Body of pancreas (tissue), 4 donors: ENCODE results near the gene ADRA1B. TPM values are rescaled to one million over a fixed set of nuclear protein-coding genes. Genes with fewer than 3 reads are reported as not detected.

Experiments
- ATAC-seq: fragments of 150-250 bp; one replicate; pipeline ENCODE4 v1.9.1; 2016
- DNase-seq, 4 donors: peaks; one replicate each; pipeline ENCODE4 v3.0.0-alpha.2; 2019
- H3K27ac ChIP-seq, 4 donors: fragments of 200-600 bp; sonication (generic); 1 replicate in 3 of 4; 2 replicates in 1 of 4; pipeline versions ENCODE4 v1.5.1 to v1.6.1; 2016 to 2019; ENCODE audit warnings: mild to moderate bottlenecking in 1 of 4, mixed read lengths in 1 of 4, moderate library complexity in 1 of 4
- H3K27me3 ChIP-seq, 2 donors: fragments of 200-600 bp; sonication (generic); one replicate each; pipeline ENCODE4 v1.6.0; 2016; ENCODE audit warnings: mild to moderate bottlenecking in 1 of 2
- H3K36me3 ChIP-seq, 2 donors: fragments of 200-600 bp; sonication (generic); replicated peaks in 1 of 2; 2 replicates each; pipeline ENCODE4 v1.5.1; 2016; ENCODE audit warnings: low read depth in 2 of 2; ENCODE audit not compliant: insufficient read depth in 1 of 2
- H3K4me1 ChIP-seq: fragments of 200-600 bp; sonication (generic); one replicate; pipeline ENCODE4 v1.6.0; 2016
- H3K4me3 ChIP-seq, 2 donors: fragments of 200-600 bp; sonication (generic); 1 replicate in 1 of 2; 2 replicates in 1 of 2; pipeline ENCODE4 v1.5.1; 2016 to 2019
- H3K9me3 ChIP-seq, 3 donors: fragments of 200-600 bp; sonication (generic); 1 replicate in 2 of 3; 2 replicates in 1 of 3; pipeline ENCODE4 v1.5.1; 2016
- CTCF ChIP-seq, 7 experiments: fragments of 450-650 bp in 4 of 7; fragments of 200-600 bp in 3 of 7; sonication (generic) in 3 of 7; IDR thresholded peaks; one replicate each; pipeline ENCODE4 v1.5.1; 2016 to 2019; ENCODE audit warnings: antibody characterized with exemption in 7 of 7
- POLR2A ChIP-seq, 3 donors: fragments of 450-650 bp; IDR thresholded peaks; one replicate each; pipeline ENCODE4 v1.6.1; 2016; ENCODE audit warnings: antibody characterized with exemption in 3 of 3, mild to moderate bottlenecking in 2 of 3
- WGBS, 2 donors: methylation state at CpG; one replicate each; pipeline ENCODE4 v1.1.5; 2017; 5-methylcytosine and 5-hydroxymethylcytosine counted together
- intact Hi-C: fragments of 100-400 bp; cut with DNase I; formaldehyde crosslinking; loops from one replicate; pipeline ENCODE4 v1.15.1; 2023
- total RNA-seq, 2 donors: library from RNA; depleted of rRNA; stranded (reverse); fragments of >200 nt; gene quantifications; one replicate each; pipeline ENCODE4 v1.1.0, GENCODE V29; 2016

The ADRA1B gene
- total RNA-seq, 2 donors from 2014 or later, result 0.26 to 4.0 TPM

- peaks cover 3% of the 10 kb centered on the region for H3K4me1 ChIP-seq
- TF ChIP-seq POLR2A (IDR thresholded peaks at IDR 0.05) (no peak), CTCF (IDR thresholded peaks at IDR 0.05) (no peak)
- no peak overlapping the region for H3K4me3 ChIP-seq
- no peak for DNase-seq
- no peak for ATAC-seq
- H3K9me3 ChIP-seq, result no peaks in the 10 kb centered on the region
- 20 to 34% methylated on average over 33 to 48 of the region's 50 CpGs for WGBS, 2 donors
- H3K36me3 ChIP-seq, result no peaks in the 10 kb centered on the region
- intact Hi-C loops, result no loop called here
- H3K27ac ChIP-seq, result no peak overlapping the region
- no peaks in the 10 kb centered on the region for H3K27me3 ChIP-seq
Observed at GRCh38 chr5:159972538-159973362, 56.5 kb downstream of the ADRA1B start.

- peak; percentile 33 for ATAC-seq
- H3K4me1 ChIP-seq, result peaks cover 3% of the 10 kb centered on the region
- H3K27me3 ChIP-seq, result no peaks in the 10 kb centered on the region
- H3K9me3 ChIP-seq, result no peaks in the 10 kb centered on the region
- DNase-seq, result no peak
- TF ChIP-seq CTCF (IDR thresholded peaks at IDR 0.05) (no peak), POLR2A (IDR thresholded peaks at IDR 0.05) (no peak)
- no peaks in the 10 kb centered on the region for H3K36me3 ChIP-seq
- WGBS, 2 donors, result 57 to 79% methylated on average over 2 of the region's 2 CpGs
- intact Hi-C loops, result no loop called here
- no peak overlapping the region for H3K27ac ChIP-seq
- no peak overlapping the region for H3K4me3 ChIP-seq
Observed at GRCh38 chr5:159975462-159976019, 59.3 kb downstream of the ADRA1B start.

GRCh38 chr5:159976921-159977320, 60.6 kb downstream of the ADRA1B start:
- ATAC-seq, result no peak
- DNase-seq, result no peak
- no peak overlapping the region for H3K4me3 ChIP-seq
- 74 to 81% methylated on average over 3 of the region's 3 CpGs for WGBS, 2 donors
- no peaks in the 10 kb centered on the region for H3K36me3 ChIP-seq
- no peak overlapping the region for H3K27ac ChIP-seq
- H3K9me3 ChIP-seq, result no peaks in the 10 kb centered on the region
- intact Hi-C loops, result no loop called here
- no peaks in the 10 kb centered on the region for H3K27me3 ChIP-seq
- H3K4me1 ChIP-seq, result peaks cover 3% of the 10 kb centered on the region
- TF ChIP-seq POLR2A (IDR thresholded peaks at IDR 0.05) (no peak), CTCF (IDR thresholded peaks at IDR 0.05) (no peak)

DNA sequence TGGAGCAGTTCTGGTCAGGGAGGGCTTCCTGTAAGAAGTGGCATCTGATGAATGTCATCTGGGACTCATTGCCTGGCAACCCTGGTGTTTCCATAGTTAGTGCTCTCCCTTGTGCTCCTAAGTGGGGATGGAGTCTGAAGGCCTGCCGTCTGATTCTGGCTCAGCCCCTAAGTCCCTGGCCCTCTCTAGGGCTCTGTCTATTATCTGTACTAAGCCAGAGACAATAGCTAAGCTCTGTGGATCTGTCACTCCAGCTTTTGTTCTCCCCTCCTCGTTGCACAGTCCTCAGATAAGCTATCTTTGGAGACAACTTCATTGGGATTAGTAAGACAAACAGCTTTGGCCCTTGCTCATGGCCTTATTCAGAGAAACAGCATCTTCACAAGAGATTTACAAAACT, 62.1 kb downstream of the ADRA1B start:
- Histone ChIP-seq H3K4me1 (no peaks in the 10 kb centered on the region), H3K4me3 (no peak overlapping the region), H3K27ac (no peak overlapping the region), H3K27me3 (no peaks in the 10 kb centered on the region), H3K36me3 (no peaks in the 10 kb centered on the region), H3K9me3 (no peaks in the 10 kb centered on the region)
- TF ChIP-seq CTCF (IDR thresholded peaks at IDR 0.05), result no peak
- TF ChIP-seq POLR2A (IDR thresholded peaks at IDR 0.05), result no peak
- no peak for ATAC-seq
- 8 to 9% methylated on average over 2 of the region's 2 CpGs for WGBS, 2 donors
- intact Hi-C loops, result no loop called here
- no peak for DNase-seq
